Renal pelvis (tissue), 4 donors: ENCODE measurements around the gene ZNF627. TPM values are rescaled to one million over a fixed set of nuclear protein-coding genes. Genes with fewer than 3 reads are reported as not detected.
"Not testable (repeated sequence)": the region's sequence is repeated elsewhere in the genome, so short reads cannot be mapped to it uniquely, and the experiment has no call there.

Experiments
- DNase-seq: peaks from one replicate; pipeline ENCODE4 v3.0.0-alpha.2; 2013
- polyA plus RNA-seq, 3 donors: library from polyadenylated mRNA; unstranded; fragments of 120-200 nt; gene quantifications; one replicate each; pipeline ENCODE4 v1.2.1, GENCODE V29; 2013; ENCODE audit not compliant: insufficient read length in 3 of 3

ZNF627 gene
- polyA plus RNA-seq, 3 donors: 39.3 to 43.3 (median 40.8) TPM

DNA sequence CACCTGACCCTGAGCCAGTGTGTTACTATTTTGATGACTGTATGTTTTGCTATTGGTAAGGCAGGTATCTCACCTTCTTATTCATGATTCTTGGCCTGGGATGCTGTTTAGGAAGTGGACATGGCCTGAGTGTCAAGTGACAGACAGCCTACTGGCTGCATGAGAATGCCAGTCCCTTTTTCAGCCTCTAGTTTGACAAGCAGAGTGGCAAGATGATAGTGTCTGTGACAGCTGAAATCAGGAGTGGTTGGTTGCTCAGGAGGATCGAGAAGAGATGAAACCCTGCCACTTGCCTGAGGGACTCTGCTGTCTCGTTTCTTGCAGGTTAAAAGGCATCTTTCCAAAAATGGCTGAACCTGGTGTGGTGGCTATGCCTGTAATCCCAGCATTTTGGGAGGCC is 31.1 kb upstream of the ZNF627 start:
- DNase-seq: no peak

DNA sequence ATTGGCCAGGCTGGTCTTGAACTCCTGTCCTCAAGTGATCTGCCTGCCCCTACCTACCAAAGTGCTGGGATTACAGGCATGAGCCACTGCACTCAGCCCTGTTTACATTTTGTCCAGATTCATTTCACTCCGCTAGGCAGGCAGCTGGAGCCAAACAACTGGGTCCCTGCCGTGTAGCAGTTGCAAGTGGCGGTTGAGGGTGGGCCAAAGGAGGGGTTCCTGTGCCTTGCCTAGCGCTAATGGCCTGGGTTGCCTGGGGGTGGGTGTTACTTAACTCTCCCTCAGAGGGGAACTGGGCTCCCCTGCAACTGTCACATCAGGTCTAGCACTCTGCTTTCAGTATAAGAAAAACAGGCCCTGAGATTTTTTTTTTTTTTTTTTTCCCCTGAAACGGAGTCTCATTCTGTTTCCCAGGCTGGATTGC is 27.2 kb upstream of the ZNF627 start:
- no peak for DNase-seq

DNA sequence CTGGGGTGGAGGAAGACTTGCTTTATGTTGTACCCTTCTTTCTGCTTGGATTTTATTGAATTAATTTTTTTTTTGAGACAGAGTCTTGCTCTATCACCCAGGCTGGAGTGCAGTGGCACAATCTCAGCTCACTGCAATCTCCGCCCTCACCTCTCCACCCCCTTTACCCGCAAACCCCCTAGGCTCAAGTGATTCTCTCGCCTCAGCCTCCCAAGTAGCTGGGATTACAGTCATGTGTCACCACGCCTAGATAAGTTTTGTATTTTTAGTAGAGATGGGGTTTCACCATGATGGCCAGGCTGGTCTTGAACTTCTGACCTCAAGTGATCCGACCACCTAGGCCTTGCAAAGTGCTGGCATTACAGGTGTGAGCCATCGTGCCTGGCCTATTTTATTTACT is 23.9 kb upstream of the ZNF627 start:
- DNase-seq: not testable (repeated sequence)

DNA sequence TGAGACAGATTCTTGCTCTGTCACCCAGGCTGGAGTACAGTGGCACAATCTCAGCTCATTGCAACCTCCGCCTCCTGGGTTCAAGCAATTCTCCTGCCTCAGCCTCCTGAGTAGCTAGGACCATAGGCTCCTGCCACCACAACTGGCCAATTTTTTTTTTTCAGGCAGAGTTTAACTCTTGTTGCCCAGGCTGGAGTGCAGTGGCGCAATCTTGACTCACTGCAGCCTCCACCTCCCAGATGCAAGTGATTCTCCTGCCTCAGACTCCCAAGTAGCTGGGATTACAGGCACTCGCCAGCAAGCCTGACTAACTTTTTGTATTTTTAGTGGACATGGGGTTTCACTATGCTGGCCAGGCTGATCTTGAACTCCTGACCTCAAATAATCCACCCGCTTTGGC is 23.5 kb upstream of the ZNF627 start:
- not testable (repeated sequence) for DNase-seq

DNA sequence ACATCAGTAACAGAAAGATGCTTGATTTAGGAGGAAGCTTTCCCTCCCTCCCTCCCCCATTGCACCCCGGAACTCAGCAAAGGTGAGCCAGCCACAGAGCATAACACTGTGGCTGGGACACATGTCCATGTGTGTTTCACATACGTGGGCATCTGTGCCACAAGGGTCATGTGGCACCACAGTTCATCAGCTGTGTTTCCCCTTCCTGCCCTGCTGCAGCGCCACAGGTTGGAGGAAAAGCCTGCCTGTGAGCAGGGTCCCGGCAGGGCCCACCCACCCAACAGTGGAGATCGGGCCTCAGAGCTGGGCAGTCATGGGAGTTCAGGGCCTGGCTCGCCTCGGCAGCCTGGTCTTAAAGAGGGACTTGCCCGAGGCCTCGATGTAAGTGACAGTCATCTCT is 22.6 kb upstream of the ZNF627 start:
- no peak for DNase-seq

DNA sequence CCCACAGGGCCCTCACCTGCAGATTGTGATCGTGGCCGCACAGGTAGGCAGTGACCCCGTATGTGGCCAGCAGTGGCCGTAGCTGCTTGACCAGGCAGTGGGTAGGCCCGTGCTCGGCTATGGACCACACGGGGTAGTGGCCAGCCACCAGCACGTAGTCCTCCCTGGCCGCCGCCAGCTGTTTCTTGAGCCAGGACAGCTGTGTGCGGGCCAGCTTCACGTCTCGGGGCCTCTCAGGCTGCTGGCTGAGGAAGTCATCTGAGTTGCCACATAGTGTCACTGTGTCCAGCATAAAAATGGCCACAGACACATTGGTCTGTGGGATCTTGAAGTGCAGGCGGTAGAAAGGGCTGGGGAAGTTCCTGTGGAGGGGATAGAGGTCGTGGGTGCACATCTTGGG is 21.1 kb upstream of the ZNF627 start:
- no peak for DNase-seq

DNA sequence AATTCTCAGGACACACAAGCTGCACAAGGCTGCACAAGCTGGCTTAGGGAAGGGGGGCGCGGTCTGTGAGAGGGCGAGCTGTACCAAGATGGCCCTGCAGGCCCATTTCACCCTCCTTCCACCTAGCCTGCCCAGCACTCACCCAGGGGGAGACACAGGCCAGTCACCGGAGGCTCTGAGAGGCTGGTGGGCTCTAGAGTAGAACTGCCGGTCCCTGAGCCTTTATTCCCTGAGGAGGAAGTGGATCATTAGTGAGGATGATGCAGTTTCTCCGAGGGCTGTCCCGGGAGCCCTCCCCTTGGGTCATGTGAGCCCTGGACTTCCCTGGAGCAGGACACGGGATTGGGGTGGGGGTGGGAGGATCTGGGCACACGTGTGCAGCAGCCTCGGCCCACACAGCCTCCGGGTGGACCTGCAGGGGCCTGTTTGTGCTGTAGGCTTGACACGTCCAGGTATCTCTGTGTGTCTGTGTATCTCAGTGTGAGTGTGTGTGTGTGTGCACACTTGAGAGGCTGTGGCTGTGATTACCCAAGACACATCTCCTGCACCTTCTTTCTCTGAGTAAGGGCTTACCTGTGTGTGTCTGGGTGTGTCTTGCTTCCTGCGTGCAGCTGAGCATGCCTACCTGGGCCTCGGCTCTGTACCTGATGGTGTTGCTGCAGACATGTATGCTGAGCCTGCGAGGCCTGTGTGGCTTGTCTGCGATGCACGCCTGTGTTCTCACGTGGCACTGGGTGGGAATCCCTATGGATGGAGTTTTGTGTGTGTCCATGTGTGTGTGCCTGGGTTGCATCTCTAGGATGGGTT is 19.6 kb upstream of the ZNF627 start, which contains the start of gene ACP5:
Gene ACP5 (minus strand): TSS at position 195 of the 807 bp plus-strand sequence. CDS start 328 bp downstream, outside the sequence.
- no peak for DNase-seq

DNA sequence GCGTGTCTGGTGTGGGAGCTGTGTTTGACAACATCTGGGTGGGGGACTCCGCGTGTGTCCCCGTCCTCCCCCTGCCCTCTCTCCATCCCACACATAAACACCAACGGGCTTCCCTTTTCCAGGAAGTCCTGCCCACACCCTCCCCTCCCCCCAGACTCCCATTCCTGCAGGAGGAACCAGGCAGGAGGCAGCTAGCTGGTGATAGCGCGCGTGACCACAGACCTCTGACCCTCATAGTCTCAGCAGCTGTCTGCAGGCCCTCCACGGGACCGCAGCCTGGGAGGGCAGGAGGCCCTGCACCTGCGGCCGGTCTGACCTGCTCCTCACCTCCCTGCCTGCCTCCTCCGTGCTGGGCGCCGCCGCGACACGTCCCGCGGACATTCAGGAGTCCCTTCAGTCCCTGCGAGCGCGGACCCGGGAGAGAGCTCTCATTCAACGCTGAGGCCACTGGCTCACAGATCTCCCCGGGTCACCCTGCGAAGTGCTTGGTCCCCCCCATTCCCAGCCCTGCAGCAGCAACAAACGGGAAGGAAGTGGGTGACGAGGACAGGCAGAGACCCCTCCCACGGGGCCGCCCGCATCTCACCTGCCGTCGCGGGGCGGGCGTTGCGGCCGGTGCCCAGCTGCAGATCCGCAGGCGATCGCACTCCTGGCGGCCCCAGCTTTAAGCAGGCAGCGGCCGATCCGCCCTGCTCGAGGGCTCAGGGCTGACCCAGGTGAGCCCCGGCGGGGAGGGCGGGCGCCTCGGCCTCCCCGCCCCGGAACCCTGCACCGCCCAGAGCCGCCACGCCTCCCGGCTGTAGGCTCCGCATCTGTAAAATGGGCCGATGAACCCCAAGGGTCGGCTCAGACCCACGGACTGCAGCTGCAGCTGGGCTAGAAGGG is 18.8 kb upstream of the ZNF627 start:
- no peak for DNase-seq

DNA sequence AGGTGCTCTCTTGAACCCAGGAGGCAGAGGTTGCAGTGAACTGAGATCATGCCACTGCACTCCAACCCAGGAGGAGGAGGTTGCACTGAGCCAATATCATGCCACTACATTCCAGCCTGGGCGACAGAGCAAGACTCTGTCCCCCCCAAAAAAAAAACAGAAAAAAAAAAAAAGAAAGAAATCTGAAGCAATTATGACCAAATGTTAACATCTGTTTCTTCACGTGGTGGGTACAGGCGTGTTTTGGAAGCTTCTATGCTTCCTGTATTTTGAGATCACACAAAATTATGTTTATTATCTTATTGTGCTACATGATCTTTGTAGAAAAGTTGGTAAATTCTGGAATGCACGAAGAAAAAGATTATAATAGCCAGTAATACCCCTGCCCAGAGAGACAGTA is 17.2 kb upstream of the ZNF627 start:
- DNase-seq: no peak

DNA sequence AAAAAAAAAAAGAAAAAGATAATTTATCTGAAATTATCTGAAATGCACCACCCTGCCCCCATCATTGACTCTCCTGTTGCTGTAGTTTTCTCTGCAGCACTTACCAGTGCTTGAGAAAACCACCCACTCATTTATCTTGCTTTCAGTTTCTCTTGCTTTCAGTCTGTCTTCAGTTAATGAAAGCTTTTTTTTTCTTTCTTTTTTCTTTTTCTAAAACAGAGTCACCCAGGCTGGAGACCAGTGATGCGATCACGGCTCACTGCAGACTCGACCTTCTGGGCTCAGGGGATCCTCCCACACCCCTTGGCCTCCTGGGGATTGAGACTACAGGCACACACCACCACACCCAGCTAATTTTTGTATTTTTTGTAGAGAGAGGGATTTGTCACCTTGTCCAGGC is 15.5 kb upstream of the ZNF627 start:
- DNase-seq: no peak

DNA sequence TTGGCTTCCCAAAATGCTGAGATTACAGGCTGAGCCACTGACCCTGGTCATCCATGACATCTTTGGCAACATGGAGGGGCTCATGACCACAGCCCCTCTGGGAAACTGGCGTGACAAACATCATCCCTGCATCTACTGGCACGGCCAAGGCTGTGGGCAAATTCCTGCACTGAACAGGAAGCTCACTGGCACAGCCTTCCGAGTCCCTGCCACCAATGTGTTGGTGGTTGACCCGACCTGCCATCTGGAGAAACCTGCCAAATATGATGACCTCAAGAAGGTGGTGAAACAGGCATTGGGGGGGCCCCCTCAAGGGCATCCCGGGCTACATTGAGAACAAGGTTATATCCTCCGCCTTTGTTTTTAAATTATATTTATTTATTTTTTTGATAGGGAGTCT is 11.0 kb upstream of the ZNF627 start:
- DNase-seq: no peak

DNA sequence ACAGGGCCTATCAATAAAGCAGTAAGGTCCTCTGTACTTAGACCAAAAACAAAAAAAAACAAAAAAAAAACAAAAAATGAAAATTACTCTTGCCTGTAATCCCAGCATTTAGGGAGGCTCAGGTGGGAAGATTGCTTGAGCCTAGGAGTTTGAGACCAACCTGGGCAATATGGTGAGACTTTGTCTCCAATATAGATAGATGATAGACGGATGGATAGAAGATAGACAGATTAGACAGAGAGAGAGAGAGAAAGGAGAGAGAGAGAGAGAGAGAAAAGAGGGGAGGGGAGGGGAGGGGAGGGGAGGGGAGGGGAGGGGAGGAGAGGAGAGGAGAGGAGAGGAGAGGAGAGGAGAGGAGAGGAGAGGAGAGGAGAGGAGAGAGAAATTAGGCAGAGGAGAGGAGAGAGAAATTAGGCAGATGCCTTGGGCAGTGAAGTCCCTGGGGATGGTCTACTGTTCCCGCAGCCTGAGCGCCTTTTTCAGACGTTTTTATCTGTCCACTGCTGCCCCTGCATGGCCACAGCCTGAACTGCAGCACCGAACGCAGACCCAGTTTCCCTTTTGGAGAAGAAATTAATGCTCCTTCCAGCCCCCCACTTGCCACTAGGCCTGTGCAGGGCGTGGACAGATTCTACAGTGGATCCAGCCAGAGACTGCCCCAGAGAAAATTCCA is 9.8 kb upstream of the ZNF627 start:
- no peak for DNase-seq

DNA sequence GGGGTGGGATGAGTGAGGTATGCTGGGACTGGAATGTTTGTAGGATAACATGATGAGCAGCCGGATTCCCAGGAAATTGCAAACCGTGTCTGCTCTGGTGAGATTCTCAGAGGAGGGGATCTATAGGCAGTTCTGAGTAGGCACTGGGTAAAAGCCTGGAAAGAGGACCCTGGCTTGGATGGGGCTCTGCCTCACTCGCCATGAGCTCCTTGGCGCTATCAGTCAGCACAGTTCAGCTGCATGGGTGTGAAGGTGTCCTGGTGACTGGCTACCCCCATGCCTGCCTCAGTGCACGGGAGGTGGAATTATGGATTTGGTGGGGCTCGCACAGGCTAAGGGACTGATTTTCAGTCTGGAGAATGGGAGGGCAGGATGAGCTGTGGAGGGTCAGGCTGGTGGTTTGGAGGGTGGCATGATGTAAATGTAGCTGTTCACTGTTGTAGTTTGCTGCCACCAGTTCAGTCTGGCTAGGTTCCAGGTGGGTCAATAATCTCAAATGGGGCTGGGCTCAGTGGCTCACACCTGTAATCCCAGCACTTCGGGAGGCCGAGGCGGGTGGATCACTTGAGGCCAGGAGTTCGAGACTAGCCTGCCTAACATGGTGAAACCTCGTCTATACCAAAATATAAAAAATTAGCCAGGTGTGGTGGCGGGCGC is 9.2 kb upstream of the ZNF627 start:
- no peak for DNase-seq

DNA sequence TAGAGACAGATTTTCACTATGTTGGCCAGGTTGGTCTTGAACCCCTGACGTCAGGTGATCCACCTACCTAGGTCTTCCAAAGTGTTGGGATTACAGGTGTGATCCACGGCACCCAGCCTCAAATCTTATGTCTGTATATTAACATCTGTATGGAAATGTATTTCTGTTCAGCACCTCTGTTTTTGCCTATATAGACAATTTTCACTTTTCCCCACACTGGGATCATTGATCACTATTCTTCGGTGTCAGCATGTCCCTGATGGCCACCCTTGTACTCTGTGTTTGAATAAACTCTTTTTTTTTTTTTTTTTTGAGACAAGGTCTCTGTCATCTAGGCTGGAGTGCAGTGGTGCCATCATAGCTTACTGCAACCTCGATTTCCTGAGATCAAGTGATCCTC is 3.2 kb upstream of the ZNF627 start:
- no peak for DNase-seq

DNA sequence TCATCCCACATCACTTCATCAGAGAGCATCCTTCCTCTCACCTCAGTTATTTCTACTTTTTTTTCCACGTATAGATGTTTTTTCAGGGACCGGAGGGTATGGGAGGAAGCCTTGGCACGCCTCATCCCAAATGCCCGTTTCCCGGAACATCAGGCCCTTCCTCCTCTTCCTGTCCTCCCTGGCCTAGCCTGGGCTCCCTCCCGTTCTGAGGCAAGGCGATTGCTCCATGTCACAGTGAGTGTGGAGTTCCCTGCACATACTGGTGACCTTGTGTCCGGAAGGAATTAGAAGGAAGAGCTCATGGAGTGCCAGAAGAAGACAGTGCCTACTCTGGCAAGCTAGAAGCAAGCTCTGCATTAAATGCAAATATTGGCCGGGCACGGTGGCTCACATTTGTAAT is 1.1 kb upstream of the ZNF627 start:
- DNase-seq: no peak

DNA sequence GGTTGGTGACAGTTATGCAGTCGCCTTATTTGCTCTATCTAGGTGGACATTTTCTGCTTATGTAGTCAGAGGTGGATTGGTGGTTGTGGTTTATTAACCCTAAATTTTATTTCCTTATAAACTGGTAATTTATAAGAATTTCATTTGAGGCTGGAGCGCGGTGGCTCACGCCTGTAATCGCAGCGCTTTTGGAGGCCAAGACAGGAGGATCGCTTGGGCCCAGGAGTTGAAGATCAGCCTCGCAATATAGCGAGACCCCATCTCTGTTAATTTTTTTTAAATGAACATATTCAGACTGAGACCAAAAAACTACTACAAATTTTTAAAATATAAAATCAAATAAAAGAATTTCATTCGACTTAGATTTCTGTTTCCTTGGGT is 810 bp downstream of the ZNF627 start:
- no peak for DNase-seq

DNA sequence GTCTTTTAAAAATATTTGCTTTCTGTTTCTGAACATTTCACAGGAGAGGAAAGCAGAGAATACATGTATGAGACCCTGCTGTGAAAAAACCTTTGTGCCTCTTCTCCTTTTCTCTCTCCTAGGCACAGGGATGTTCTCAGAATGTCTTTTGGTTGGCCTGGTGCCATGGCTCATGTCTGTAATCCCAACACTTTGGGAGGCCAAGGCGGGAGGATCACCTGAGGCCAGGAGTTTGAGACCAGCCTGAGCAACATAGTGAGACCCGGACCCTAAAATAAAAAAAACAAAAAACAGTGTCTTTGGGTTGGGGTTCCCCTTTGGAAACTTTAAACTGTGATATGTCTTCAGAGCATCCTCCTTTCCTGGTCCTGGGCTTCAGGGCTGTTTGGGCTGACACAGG is 1.5 kb downstream of the ZNF627 start:
- DNase-seq: no peak

DNA sequence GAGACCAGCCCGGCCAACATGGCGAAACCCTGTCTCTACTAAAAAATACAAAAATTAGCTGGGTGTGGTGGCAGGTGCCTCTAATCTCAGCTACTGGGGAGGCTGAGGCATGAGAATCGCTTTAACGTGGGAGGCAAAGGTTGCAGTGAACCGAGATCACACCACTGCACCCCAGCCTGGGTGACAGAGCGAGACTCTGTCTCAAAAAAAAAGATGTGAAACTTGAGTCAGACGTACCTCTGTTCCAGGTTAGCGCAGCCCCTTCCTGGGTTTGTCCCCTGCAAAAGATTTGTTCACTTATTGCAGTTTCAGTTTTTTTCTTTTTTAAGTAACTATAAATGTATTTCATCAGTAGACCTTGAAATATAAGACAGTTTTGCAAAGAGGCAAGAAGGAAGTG is 2.4 kb downstream of the ZNF627 start:
- not testable (repeated sequence) for DNase-seq

DNA sequence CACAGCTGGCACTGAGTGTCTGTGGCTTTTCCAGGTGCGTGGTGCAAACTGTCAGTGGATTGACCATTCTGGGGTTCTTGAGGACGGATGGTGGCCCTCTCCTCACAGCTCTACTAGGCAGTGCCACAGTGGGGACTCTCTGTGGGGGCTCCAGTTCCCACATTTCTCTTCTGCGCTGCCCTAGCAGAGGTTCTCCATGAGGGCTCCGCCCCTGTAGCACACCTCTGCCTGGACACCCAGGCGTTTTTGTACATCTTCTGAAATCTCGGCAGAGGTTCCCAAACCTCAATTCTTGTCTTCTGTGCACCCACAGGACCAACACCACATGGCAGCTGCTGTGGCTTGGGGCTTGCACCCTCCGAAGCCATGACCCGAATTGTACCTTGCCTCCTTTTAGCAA is 9.2 kb downstream of the ZNF627 start:
- DNase-seq: no peak

DNA sequence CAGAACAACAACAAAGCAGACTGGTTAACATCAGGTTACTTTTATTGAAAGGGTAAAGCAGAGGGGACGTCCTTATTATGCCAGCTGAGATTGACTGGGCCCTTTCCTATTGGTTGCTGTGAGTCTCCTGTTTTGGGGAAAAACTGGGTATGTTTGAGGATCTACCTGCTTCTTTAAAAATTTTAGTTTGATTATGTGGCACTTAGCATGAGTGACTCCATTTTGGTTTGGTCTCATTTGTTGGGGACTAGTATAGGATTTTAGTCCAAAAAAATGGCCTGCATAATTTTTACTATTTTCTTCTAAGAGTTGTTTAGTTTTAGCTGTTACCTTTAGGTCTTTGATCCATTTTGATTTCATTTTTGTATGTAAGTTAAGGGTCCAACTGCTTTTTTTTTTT is 14.4 kb downstream of the ZNF627 start:
- no peak for DNase-seq

DNA sequence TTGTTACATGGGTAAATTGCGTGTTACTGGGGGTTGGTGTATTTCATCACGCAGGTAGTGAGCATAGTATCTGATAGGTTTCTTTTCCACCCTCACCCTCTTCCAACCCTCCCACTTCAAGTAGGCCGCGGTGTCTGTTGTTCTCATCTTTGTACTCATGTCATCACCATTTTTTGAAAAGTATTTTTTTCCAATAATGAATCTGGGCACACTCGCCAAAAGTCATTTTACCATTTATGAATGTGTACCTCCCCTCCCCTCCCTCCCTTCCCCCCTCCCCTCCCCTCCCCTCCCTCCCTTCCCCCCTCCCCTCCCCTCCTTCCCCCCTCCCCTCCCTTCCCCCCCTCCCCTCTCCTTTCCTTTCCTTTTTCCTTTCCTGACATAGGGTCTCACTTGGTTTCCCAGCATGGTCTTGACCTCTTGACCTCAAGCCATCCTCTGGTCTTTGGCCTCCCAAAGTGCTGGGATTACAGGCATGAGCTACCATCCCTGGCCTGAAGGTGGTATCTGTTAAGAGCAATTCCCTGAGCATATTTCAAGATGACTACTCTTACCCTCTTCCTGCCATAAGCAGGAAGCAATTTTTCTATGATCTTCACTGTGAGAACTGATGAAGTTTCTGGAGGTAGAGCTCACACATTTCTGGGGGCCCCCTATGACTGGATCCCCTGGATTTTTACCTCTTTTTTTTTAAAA is 15.7 kb downstream of the ZNF627 start:
- DNase-seq: no peak
